GM18519 (cell line): Measurements from ENCODE around the gene QDPR.
A peak's percentile ranks its signal among the peaks of the same experiment; 100 is the strongest.

Source experiments
- ATAC-seq: cut with Tn5 transposase; IDR thresholded peaks from one replicate; pipeline ENCODE4 v1.9.1; 2021; ENCODE audit warnings: mild to moderate bottlenecking, moderate library complexity; ENCODE audit not compliant: unreplicated experiment, low FRiP score

Gene QDPR

DNA sequence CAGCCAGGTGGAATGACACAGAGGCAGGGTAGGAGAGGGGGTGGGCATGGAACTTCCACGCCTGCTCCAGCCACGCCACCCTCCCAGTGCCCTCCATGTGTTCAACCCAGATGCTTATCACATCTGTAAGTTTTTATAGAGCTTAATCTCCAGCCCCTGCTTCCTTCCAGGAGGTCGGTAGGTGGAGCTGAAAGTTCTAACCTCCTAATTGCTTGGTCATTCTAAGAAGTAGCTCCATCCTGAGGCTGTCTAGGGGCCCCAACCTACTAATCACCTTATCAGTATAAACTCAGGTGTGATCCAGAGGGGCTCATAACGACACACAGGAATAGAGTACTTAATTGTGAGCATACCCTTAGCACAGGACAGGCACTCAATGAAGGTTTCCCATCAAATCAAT is 18.3 kb downstream of the QDPR start:
- no peak for ATAC-seq

DNA sequence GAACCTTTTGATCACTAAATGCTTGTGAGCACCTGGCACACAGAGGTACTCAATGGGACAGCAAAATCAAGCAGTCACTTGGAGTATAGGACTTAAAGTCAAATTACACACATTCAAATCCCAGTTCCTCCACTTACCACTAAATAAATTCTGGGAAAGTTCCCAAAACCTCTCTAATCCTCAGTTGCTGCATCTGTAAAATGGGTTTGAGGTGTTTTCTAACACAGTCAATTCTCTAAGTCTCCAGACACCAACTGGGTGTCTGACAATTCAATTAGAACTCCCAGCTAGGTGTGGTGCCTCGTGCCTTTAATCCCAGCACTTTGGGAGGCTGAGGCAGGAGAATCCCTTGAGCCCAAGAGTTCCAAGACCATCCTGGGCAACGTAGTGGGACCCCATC is 19.0 kb downstream of the QDPR start:
- ATAC-seq: no peak

DNA sequence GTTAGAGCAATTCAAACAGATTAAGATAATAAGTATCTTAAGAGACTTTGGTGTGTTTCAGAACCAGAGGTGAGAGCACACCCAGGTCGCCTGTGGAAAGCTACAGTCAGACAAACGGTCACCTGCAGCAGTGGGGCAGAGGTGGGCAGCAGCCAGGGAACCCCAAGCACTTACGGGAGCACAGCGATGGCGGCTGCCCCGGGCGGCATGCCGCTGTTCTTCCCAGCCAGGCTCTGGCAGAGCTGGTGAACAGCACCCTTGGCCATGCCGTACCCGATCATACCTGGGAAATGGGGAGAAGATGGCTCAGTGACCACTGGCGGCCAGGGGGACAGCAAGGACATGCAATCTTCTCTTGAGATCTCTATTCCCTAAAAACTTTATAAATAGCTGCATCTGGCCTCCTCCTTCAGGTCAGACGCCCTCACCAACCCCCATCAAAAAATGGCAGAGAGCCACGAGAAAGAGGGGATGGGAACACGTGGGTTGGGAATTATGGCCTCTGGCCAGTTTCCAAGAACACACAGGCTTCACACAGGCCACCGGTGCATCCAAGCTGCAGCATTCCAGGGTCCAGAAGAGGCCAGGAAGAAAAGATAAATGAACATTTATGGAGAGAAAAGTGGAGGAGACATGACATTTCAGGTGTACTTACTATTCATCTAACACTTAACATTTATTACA is 19.7 kb downstream of the QDPR start:
- ATAC-seq: no peak

DNA sequence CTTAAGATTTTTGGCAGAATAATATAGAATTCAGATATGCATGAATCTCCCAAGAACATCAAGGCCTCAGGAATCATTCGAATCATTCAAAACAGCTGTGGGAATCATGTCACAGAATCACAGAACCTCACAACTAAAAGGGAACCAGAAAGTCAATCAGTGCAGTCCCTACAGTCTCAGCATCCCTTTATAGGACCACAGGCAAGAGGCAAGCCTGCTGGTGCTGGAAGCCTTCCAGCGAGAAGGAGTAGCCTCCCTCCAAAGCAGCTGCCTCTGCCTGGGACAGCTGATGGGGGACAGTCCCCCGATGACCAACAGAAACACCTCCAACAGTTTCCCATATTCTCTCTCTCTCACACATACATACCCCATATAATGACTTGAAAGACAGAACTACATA is 20.7 kb downstream of the QDPR start:
- ATAC-seq: no peak

DNA sequence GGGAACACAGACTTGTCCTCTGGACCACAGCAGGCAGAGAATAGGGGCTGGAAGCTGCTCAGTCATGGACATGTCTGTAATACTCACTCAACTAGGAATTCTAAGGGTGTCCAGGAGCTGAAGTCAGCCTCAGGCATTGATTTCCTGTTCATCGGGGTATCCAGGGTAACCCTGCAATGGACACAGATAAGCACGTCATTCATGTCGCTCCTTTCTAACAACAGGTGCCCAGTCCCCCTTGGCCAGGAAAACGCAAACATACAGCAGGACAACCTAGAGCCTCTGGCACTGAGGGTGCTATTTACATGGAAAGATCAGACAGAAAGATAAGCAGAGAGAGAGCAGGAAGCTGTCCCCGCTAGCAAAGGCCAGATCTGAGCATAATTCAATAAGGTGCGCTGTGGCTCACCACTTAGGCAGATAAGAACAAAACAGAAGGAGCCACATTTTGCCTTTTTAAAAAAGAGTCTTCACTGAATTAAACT is 21.3 kb downstream of the QDPR start:
- ATAC-seq: no peak

DNA sequence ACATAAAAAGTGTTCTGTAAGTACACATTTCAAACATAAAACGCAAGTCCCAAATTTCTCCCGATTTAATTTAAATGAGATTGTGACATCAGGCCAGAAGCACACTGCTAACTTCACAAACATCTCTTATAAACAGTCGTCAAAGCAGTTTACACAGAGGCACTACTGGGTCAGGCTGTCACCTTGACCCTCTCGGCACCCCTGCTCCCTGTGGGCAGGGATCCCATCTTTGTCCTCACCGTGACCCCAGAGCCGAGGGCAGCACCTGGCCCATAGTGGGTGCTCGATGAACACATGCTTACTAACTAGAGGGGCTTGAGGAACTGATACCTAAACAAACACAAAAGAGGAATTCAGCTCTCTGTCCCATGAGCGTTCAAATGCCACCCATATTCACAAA is 22.2 kb downstream of the QDPR start:
- ATAC-seq: no peak

DNA sequence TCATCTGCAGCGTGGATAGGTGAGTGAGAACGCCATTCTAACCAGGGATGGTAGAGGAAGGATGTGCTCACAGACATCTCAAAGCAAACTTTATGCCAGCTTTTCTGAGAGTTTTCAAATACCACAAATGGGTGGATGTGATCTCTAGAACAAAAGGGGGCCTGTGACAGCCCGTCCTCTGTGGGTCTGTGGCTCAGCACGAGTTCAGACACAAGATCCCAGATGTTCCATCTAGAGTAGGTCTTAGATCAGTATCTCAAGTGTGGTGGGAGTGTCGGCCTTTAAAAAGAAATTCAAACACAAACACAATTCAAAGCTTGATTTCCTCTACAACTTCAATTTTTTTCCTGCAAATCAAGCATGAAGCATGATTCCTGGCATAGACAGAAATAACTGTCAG is 22.8 kb downstream of the QDPR start:
- no peak for ATAC-seq

DNA sequence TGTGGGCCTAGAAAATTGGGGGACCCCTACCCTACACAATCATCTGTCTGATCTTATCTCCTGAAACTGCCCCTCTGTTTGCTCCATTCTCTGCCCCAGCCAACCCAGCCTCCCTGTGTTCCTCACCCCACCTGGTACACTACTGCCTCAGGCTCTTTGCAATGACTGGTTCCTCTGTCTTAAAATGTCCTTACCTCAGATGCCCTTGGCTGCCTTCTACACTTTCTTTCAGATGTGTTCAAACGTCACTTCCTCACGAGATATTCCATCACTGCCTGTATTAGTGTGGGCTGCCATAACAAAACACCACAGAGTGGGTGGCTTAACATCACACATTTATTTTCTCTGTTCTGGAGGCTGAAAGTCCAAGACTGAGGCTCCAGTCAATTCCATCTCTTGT is 29.2 kb downstream of the QDPR start:
- ATAC-seq: no peak

DNA sequence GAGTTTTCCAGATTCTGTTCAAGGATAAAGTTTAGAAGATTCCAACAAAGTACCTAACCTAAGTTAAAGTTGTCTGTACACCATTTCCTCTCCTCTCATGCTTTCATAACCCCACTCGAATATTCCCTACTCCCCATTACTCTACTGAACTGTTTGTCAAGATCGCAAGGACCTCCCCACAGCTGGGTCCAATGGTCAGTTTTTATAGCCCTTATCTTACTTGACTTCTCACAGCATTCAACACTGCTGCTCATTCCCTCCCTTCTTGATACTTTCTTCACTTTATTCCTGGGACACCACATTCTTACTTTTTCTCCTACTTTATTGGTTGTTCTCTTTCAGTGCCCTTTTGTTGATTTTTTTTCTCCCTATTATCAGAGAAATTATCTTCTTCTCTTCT is 30.9 kb downstream of the QDPR start:
- no peak for ATAC-seq

DNA sequence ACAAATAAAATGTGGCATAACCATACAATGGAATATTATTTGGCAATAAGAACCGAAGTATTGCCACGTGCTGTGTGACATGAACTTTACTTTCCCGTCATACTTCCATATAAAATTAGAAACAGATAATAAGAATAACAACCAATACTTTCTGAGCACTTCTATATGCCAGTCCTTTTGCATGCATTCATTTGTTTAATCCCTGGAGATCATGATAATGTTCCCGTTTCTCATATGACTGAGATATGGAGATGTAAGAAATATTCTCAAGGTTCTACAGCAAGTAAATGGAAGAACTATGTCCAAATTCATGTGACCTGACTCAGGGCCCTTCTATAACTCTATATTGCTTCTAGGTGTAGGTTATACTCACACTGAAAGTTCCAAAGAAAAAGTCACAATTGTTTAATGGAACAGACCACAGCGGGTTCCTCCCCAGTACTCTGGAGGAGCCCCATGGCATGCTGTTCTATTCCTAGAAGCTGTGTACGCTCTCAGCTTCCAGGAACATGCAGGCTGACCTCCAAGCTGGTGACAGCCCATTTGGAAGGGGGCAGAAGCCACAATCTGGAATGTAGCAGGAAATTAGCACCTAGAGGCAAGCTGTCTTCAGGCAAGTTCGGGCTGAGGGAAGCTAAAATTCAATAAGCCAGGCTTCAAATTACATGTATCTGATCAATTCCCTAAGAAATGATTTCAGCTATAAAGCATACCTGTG is 31.5 kb downstream of the QDPR start:
- no peak for ATAC-seq

DNA sequence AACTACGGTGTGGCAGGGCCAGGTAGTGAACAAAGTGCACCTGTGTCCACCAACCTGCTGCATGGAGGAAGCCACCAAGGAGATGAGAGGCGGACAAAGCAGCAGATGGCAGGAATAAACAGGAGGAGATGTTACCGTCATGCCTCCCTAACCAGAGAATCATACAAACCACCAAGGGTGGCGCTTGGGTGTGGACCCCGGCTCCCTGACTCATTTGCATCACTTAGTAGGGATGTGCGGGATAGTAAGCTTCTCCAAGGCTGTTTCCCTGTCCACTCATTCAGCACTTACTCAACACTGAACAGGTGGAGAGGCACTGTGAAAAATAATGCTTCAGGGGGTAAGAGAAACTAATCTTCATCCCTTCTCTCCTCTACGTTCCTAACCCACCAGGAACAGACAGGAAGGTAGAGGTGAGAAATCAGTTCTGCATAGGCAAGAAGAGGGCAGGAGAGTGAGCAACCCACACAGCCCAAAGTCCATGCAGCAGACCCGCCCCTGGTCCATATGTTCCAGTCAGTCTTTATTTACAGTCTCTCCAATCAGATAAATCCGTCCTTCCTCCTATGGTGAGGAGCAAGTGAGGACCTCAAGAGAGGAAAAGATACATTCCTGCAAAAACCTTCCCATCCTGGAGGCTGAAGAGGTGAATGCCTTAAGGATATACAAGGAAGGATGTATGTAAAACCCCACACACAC is 34.0 kb downstream of the QDPR start:
- no peak for ATAC-seq

DNA sequence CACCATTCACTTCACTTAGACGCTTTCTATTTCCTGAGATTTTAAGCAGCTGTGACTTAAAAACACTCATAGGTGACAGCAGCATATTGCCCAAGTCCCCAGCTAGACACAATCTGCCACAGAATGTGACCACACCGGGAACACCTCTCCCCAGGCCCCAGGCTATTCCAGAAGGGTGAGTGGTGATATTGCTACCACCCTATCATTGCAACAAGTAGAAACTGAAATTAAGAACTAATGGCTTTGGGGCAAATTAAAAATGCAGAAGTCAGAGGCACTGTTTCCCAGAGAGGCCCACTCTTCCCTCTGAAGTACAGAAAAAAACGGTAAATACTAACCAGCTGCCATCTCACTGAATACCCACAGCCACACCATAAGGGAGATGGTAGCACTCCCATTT is 35.0 kb downstream of the QDPR start:
- no peak for ATAC-seq

DNA sequence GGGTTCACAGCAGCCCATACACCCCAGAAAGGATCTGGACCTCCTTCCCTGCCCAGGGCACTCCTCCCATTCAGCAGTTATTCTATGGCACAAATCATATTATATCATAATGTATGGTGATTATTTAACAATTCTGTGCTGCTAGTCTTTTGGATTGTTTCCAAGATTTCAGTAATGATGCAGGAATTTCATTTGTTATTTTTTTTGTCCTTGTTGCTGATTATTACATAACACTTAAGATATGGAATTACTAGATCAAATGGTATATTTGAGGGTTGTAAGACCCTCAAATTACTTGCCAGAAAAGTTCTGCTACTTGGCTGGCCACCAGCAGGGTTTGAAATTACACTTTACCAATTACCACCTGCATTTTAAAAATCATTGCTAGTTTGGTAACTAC is 36.4 kb downstream of the QDPR start:
- no peak for ATAC-seq

DNA sequence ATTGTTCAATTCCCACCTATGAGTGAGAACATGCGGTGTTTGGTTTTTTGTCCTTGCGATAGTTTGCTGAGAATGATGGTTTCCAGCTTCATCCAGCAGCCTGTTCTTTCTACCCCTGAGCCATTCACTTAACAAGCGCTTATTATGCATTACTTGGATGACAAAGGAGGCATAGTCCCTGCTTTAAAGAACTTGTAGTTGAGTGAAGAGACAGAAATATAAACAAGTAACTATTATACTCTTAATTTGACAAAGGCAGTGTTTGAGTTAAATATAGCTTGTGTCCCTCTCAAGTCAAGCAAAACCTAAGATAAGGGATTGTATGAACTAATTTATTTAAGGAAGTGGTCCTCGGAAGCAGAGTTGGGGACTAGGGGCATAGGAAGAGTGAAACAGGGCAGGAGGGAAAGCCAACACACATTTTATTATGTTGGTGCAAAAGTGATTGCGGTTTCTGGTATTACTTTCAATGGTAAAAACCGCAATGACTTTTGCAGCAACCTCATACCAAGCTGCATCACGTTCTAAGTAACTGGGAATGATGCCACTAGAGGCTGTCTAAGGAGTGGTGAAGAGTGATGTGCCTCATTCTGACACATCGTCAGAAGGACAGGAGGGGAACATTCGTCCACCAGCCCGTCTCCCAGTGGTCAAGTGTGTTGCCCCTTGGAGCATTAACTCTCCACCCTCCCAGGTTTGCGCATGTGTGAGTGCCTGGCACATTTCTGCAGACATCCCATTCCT is 41.8 kb downstream of the QDPR start:
- ATAC-seq: no peak

DNA sequence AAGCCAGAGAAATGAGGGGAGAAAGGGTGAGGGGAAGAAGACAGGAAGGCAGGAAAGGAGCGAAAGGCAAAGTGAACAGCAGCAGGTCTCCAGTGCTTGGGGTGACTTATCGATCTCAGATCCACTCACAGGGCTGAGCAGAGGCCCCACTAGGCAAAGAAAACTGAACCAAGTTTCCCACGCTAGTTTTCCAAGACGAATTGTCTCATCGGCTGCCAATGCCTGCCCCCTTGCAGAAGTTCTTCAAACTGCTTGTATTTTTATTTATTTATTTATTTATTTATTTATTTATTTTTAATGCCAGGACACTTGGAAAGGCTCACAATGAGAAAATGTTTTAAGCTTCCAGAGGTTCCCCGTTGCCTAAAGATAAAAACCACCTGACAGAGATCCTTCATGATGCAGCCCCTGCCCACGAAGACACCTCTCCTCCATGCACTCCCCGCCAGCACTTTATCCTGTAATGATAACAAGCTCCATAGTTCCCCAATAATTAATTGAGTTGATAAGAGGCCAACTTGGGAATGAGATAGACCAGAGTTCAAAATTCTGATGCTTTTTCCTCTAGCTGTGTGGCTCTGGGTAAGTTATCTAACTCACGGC is 43.2 kb downstream of the QDPR start:
- ATAC-seq: no peak

DNA sequence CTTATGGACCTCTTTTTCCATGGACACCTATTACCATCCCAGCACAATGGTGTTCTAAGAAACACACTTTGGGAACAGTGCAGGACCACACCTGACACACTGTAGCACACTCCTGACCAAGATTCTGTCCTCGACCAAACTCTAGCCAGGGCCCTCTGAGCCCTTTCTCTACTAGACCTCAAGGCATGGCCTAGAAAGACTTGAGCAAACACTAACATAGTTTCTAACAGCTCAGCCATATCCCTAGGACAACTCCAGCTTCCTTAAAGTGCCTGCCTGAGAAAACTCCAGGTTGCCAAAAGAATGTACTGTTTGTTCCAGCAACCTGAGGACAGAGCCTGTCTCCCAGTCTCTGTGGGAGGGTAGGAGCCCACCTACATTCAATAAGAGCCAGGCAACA is 48.3 kb downstream of the QDPR start:
- ATAC-seq: no peak

DNA sequence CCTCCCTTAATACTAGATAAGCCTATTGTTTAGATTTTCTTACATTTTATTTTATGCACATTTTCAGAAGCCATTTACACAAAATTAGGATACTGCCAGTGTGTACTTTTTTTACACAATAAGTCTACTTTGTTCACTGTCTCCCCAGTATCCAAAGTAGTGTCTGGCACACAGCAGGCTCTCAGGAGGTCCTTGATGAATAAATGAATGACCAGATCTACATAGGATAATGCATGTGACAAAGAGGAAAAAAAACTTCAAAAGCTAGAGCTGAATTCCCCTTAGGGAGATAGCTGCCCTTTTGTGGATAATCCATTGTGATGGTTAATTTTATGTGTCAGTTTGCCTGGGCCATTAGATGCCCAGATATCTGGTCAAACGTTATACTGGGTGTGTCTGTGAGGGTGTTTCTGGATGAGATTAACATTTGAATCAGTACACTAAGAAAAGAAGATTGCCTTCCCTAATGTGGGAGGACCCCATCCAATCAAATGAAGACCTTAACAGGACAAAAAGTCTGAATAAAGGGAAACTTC is 61.6 kb downstream of the QDPR start:
- ATAC-seq: no peak

DNA sequence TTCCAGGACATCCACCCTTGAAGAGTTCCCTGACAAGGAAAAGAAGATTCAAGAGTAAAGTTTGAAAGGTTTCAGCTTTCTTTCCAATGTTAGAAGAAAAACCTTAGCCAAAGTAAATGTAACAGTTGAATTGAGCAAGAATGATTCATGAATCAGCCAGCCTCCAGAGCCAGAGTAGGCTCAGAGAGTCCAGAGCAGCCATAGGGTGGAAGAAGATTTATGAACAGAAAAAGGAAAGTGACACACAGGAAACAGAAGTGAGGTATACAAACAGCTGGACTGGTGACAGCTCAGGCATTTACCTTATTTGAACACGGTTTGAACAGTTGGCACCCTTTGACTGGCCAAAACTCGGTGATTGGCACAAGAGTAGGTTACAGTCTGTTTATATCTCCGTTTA is 63.2 kb downstream of the QDPR start:
- no peak for ATAC-seq

DNA sequence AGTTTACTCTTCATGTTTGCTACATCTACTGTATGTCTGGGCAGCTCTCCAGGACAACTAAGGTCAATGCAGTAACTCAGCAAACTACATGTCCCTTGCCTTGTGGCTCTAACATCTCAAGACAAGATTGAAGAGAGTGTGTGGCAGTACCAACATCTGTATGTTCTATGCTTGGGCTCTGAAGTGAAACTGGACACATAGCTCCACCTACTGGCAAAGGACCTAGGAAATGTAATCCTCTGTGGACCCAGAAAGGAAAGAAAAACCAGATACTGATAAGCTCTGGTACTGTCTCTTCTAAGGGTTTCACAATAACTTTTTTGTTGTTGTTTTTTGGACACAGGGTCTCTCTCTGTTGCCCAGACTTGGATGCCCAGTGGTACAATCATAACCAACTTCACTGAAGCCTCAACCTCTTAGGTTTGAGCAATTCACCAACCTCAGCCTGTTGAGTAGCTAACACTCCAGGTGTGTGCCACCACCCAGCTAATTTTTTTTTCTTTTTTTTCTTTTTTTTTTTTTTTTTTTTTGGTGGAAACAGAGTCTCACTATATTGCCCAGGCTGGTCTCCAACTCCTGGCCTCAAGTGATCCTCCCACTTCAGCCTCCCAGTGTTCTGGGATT is 64.1 kb downstream of the QDPR start:
- ATAC-seq: peak; percentile 96

DNA sequence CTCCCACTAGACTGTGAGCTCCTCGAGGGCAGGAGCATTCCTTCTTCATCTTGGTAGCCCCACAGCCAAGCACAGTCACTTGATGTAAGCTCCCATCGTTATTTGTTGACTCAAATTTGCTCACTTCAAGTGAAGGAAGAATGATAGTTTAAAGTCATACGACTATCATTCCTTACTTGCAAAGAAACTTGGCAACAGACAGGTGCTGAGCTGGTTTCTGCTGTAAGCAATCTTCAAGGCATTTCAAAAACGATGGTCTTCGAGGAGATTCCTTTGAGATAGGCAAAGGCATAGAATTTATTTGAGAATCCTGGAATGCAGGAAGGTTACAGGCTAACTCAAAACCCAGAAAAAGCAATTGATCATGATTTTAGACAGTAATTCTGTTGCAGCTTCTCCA is 64.8 kb downstream of the QDPR start:
- ATAC-seq: no peak
